Prostate gland (tissue), 2 donors: ENCODE measurements around the gene ZDHHC11.
"Not testable (repeated sequence)": the region's sequence is repeated elsewhere in the genome, so short reads cannot be mapped to it uniquely, and the experiment has no call there.

ENCODE experiments used
- POLR2A ChIP-seq: fragments of 450-650 bp; IDR thresholded peaks from one replicate; pipeline ENCODE4 v1.6.1; 2016; ENCODE audit warnings: antibody characterized with exemption, mild to moderate bottlenecking
- POLR2AphosphoS5 ChIP-seq: sonication (generic); formaldehyde crosslinking; IDR thresholded peaks from one replicate; pipeline ENCODE4 v1.6.1; 2017; ENCODE audit warnings: antibody characterized with exemption
- TF ChIP-seq, protein P1 (sequence below), 4 experiments: fragments of 200-600 bp in 2 of 4; fragments of 450-650 bp in 2 of 4; sonication (generic) in 2 of 4; IDR thresholded peaks; 1 replicate in 3 of 4; 2 replicates in 1 of 4; pipeline ENCODE4 v1.5.1; 2016 to 2019; ENCODE audit warnings: antibody characterized with exemption in 4 of 4, mild to moderate bottlenecking in 2 of 4, moderate library complexity in 2 of 4

DNA sequence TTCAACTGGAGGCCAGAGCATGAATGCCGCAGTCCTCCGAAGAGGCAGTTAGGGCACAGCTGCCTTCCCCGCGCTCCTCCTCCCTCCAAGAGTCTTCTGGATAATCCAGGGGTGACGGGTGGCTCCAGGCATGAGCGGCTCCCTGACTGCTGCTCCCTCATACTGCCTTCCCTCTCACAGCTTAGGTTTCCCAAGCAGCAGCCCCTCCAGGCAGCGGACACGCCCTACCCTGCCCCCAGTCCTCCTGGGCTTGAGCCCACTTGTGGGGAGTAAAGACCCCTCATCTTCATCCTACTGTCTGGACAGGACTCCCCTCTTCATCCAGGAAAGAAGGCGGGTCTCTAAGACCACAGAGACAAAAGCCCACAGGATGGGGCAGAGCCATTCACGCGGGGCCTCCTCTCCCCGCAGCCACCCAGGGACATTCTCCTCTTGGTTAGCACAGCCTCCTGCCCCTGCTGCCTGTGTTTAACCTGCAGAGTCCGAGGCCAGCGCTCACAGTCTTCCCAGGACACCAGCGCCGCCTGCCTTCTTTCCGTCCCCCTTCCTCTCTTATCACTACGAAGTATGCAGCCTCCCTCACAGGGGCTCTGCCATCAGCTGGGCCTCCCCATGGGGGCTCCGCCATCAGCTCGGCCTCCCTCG lies 5.6 kb downstream of the ZDHHC11 start:
- TF ChIP-seq, protein P1, sequence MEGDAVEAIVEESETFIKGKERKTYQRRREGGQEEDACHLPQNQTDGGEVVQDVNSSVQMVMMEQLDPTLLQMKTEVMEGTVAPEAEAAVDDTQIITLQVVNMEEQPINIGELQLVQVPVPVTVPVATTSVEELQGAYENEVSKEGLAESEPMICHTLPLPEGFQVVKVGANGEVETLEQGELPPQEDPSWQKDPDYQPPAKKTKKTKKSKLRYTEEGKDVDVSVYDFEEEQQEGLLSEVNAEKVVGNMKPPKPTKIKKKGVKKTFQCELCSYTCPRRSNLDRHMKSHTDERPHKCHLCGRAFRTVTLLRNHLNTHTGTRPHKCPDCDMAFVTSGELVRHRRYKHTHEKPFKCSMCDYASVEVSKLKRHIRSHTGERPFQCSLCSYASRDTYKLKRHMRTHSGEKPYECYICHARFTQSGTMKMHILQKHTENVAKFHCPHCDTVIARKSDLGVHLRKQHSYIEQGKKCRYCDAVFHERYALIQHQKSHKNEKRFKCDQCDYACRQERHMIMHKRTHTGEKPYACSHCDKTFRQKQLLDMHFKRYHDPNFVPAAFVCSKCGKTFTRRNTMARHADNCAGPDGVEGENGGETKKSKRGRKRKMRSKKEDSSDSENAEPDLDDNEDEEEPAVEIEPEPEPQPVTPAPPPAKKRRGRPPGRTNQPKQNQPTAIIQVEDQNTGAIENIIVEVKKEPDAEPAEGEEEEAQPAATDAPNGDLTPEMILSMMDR (IDR thresholded peaks at IDR 0.05): not testable (repeated sequence)
- not testable (repeated sequence) for TF ChIP-seq POLR2A, POLR2AphosphoS5
